ENCODE results near the gene SH2D7.

DNA sequence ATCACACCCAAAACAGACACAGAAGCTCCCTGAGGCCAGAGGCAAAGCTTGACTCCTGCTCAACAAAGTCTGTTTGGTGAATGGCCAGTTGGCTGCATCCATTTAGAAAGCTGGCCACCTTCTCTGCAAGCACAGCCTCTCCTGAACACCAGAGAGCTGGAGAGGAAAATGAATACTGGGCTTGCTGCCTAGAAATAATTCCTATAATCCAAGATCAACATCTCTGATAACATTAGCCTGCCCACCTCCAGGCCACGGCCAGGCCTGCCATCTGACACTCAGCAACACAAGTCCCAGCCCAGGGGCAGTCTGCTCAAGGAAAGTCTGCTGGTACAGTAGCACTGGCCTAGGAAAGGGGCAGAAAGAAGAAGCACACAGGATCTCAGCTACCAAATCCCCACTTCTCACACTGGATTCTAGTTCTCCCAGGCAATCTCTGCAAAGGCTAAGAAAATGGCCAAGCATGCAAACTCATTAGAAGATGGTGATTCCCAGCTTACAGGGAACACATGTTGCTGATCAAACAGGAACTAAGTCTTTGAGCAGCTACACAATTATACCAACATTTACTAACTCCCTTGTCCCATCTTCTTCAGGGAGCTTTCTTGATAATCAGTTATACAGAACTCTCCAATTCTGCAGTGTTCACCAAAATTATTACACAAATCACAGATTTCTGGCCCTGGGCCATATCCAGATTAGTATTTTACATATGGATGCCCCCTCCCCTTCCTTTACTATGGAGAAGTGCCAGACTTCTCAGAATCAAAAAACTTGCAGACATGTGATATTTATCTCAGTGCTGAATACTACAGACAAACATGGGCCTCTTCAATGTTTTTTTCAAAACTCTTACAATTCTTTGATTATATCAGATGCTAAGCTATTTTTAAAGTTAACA lies 24.8 kb upstream of the SH2D7 start:
- TF ChIP-seq, protein P1, sequence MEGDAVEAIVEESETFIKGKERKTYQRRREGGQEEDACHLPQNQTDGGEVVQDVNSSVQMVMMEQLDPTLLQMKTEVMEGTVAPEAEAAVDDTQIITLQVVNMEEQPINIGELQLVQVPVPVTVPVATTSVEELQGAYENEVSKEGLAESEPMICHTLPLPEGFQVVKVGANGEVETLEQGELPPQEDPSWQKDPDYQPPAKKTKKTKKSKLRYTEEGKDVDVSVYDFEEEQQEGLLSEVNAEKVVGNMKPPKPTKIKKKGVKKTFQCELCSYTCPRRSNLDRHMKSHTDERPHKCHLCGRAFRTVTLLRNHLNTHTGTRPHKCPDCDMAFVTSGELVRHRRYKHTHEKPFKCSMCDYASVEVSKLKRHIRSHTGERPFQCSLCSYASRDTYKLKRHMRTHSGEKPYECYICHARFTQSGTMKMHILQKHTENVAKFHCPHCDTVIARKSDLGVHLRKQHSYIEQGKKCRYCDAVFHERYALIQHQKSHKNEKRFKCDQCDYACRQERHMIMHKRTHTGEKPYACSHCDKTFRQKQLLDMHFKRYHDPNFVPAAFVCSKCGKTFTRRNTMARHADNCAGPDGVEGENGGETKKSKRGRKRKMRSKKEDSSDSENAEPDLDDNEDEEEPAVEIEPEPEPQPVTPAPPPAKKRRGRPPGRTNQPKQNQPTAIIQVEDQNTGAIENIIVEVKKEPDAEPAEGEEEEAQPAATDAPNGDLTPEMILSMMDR (IDR thresholded peaks at IDR 0.05) = no peak
- TF ChIP-seq, protein P2, sequence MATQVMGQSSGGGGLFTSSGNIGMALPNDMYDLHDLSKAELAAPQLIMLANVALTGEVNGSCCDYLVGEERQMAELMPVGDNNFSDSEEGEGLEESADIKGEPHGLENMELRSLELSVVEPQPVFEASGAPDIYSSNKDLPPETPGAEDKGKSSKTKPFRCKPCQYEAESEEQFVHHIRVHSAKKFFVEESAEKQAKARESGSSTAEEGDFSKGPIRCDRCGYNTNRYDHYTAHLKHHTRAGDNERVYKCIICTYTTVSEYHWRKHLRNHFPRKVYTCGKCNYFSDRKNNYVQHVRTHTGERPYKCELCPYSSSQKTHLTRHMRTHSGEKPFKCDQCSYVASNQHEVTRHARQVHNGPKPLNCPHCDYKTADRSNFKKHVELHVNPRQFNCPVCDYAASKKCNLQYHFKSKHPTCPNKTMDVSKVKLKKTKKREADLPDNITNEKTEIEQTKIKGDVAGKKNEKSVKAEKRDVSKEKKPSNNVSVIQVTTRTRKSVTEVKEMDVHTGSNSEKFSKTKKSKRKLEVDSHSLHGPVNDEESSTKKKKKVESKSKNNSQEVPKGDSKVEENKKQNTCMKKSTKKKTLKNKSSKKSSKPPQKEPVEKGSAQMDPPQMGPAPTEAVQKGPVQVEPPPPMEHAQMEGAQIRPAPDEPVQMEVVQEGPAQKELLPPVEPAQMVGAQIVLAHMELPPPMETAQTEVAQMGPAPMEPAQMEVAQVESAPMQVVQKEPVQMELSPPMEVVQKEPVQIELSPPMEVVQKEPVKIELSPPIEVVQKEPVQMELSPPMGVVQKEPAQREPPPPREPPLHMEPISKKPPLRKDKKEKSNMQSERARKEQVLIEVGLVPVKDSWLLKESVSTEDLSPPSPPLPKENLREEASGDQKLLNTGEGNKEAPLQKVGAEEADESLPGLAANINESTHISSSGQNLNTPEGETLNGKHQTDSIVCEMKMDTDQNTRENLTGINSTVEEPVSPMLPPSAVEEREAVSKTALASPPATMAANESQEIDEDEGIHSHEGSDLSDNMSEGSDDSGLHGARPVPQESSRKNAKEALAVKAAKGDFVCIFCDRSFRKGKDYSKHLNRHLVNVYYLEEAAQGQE (IDR thresholded peaks at IDR 0.05; ENCODE audit: insufficient read depth in 1 of 2, low read depth in 2 of 2, low read length in 1 of 2) = no peak
- TF ChIP-seq SIN3A (IDR thresholded peaks at IDR 0.05; ENCODE audit: borderline replicate concordance, insufficient read depth, low read depth, low read length) (peak; percentile 58; the same call in 1 of the 2 replicates), TCF7L2 (IDR thresholded peaks at IDR 0.05; ENCODE audit: low read depth, low read length) (peak; percentile 6; the same call in 1 of the 2 replicates)

Measured in Panc1 (cell line).